Stimulated activated CD8-positive, alpha-beta memory T cell treated with anti-CD3 and anti-CD28 coated beads, Interleukin-4, amount 100 ng/mL, for 24 hours (primary cell): ENCODE measurements around the gene RHBDD1.

ENCODE experiments used
- DNase-seq: peaks from one replicate; pipeline ENCODE4 v3.0.0-alpha.2; 2020; ENCODE audit warnings: low read depth

Gene RHBDD1

GRCh38 chr2:227031379-227031778 is 195.5 kb downstream of the RHBDD1 start:
- no peak for DNase-seq

- peak; percentile 11 for DNase-seq
Observed at GRCh38 chr2:227033471-227034148, 197.8 kb downstream of the RHBDD1 start.

GRCh38 chr2:227035711-227036367 is 200.0 kb downstream of the RHBDD1 start:
- no peak for DNase-seq

GRCh38 chr2:227036527-227036926 is 200.7 kb downstream of the RHBDD1 start:
- no peak for DNase-seq

- no peak for DNase-seq
Observed at GRCh38 chr2:227038550-227039189, 202.8 kb downstream of the RHBDD1 start.

- no peak for DNase-seq
Observed at GRCh38 chr2:227043981-227044380, 208.1 kb downstream of the RHBDD1 start.
